NCI-H345 (cell line): ENCODE results near the gene GIGYF2.

Experiments used
- DNase-seq: peaks from one replicate; lab custom pipeline; 2025; lab: John Stamatoyannopoulos, UW

Gene GIGYF2

DNA sequence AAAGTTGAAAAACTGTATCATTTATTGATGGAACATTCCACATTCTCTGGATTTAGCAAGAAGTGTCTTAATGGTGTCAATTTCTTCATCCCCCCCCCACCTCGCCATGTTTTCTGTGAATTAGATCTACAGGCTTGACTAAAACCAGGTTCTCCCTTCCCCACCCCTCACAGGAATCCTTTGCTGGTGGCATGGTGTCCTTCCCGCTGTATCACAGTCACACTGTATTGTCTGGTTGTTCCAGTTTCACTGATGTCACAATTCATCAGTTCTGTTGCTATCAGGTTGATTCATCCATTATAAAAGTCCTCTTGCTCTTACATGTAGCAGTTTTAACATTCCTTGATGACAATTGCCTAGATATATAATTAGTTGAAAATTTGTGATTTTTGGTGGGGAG lies 166.9 kb downstream of the GIGYF2 start:
- no peak for DNase-seq

DNA sequence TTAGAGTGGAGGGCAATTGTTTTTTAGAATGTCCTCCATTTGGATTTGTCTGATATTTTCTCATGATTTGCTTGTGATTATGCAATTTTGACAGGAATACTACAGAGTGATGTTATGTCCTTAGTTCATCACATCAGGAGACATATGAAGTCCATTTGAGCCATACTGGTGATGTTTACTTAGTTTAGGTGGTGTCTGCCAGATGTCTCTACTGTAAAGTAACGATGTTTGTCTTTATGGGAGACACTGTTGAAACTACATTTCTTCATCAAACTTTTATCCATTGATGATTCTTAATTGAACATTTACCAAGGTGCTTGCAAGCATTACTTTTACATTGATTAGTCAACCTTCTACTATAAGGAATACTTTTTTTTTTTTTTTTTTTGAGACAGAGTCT lies 168.0 kb downstream of the GIGYF2 start:
- no peak for DNase-seq

- DNase-seq = no peak
These were observed 169.0 kb downstream of the GIGYF2 start for GRCh38 chr2:232866104-232866503.

DNA sequence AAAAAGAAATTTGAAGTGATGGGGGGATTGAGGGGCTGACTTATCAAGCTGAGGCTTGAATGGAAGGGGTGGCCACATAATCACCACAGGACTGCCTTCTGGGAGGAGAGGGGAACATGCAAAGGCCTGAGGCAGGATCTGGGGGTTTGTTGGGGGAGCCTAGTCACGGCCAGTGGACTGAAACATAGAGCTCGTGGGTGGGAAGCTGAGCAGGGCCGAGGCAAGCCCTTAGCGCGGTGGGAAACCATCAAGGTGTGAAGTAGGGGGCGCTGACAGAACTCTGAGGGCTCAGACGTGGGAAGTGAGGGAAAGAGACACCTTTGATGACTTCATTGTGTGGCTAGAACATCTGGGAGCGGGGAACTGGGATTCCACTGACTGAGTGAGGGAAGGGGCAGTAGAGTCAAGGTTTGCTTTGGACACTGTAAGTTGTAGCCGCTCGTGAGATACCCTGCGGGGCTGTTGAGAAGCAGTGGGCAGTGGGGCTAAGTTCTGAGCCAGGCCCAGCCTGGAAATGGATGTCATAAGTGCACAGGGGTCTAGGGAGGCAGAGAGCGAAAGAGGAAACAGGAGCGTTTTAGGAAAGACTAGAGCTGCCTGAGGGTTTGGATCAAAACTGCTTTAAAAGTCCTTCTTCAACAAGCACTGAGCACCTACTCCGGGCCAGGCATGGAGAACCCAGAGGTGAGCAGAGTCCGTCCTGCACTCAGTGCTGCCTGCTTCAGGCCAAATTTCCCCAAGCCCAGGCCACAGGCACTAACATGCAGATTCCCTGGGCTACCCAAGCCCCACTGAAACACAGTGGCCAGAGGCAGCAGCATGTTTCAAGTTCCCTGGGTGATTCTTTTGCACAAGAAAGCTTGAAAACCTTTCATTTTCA lies 172.2 kb downstream of the GIGYF2 start:
- DNase-seq = no peak

- DNase-seq = no peak
These were observed 173.1 kb downstream of the GIGYF2 start, which contains the start of gene SNORC for GRCh38 chr2:232870018-232870765. Gene SNORC (plus strand): TSS chr2:232870264. CDS start chr2:232870342, 78 bp downstream.

GRCh38 chr2:232870766-232871371 lies 173.7 kb downstream of the GIGYF2 start:
- no peak for DNase-seq

DNA sequence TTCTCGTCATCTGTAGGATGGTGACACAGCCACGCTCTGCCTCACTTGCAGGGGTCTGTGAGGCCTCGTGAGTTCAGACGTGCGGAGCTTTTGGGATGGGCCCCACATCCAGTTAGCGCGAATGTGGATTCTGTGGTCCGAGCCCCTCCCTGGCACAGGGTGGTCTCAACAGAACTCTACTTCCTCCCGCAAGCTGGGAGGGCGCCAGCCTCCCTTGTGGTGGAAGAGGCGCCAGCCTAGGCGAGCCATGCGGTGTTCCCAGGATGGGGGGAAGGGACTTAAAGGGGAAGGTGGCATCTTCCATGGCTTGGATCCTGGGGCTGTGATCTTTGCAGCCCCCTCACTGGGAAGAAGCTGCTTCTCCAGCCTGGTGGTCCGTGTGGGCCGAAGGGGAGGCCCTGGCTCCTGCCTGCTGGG lies 174.3 kb downstream of the GIGYF2 start:
- no peak for DNase-seq

DNA sequence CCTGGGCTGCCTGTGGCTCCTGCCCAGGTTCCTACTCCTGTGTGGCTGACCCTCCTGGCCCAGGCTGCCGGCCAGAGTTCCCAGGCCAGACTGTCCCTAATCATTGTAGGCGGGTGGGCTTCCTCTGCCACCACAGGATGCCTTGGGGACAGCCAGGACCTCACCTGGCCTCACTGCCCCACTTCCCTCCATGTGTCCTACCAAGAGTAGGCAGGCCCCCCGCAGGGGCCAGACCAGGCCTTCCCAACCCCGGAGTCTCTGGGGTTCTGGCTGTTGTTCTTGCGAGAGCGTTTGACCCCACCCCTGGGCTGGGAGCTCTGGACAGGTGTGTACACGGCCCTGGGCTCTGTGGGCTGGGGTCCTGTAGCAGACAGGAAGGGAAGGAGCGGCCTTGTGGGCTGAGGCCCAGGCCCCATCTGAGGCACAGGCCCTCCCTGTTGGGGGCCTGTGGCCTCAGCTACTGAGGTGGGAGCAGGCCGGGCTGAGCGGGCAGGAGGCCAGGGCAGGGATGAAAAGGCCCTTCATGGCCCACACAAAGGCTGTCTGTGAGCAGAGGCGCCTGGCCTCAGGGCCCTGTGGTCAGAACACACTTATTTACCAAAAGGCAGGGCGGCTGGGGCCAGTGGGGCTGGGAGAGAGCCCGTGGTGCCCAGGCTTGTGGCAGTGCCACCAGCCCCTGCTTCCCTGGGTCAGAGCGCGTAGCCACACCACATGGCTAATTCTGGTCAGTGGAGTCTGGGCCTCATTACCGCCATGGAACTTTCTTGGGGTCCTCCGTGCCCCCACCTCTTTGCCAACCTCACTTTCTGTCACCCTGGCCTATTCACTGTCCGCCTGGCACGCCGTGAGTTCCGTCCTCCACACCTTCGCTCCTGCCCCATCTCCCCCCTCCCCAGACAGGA lies 175.0 kb downstream of the GIGYF2 start:
- DNase-seq = no peak

GRCh38 chr2:232872826-232873225 lies 175.7 kb downstream of the GIGYF2 start:
- DNase-seq = no peak

DNA sequence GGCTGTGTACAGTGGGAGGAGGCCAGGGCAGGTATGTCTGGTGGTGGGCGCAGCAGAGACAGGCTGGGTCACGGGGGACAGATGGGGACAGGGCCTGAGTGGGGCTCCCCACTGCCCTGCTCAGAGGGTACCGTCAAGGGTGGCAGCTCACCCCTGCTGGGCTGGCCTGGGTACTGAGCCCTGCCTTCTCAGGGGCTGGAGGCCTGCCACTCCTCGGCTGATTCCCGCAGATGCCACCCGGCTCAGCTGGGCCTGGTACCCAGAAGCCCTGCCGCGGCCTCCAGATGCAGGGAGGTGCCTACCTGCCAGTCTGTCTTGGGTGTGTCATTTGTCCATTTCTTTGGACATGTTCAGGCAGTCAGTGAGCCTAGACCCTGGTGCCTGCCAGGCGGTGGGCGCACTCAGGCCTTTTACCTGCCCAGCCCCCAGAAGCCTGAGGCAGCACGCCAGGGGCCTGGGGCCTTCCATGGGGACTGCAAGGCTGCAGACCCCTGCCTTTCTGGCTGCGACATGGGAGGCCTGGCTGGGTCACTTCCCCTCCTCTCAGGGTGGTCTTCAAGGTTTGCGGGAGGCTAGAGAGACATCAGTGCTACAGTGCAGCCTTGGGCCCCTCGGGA lies 176.3 kb downstream of the GIGYF2 start:
- DNase-seq = no peak

DNA sequence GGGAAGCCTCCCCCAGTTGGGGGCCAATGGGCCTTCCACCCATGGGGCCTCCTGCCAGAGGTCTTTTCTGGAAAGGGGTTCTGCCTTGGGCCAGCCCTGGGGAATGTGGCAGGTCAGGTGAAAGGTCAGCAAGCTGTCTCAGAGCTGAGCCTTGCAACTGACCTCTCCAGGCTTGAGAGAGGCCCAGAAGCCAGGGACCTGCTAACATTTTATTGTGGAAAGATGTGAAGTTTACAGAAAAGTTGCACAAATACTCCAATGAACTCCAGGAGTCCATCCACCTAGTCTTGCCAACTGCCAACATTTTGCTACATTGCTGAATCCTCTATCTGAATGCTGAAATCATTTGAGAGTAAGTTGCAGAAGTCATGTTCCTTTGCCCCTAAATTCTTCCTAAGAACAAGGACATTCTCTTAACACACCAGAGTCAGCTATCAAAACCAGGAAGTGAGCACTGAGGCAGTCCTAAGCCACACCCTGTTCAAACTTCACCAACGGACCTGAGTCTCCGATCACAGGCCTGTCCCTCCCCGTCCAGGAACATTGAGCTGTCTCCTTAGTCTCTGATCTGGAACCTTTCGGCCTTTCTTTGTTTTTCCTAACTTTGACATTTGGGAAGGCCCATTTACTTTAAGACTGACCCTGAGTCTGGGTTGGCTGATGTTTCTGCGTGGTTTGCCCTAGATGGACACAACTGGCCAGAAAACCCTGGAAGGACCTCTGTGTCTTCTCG lies 176.9 kb downstream of the GIGYF2 start:
- no peak for DNase-seq

DNA sequence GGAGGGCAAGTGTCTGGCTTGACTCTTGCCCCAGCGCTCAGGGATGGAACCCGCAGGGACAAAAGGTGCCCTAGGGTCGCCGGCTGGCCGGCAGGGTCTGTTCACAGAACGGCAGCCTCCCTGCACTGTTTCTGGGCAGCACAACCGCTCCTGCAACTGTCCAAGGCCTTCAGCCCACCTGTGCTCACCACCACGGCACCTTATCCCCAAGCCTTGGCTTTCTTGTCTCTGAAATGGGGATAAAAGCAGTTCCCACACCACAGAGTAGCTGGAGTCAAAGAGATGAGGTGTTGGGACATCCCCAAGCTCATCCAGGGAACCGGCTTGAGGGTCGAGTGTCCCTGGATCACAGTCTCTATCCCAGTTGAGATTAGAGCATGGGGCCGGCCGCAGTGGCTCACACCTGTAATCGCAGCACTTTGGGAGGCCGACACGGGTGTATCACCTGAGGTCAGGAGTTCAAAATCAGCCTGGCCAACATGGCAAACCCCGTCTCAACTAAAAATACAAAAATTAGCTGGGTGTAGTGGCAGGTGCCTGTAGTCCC lies 177.6 kb downstream of the GIGYF2 start:
- DNase-seq = no peak

DNA sequence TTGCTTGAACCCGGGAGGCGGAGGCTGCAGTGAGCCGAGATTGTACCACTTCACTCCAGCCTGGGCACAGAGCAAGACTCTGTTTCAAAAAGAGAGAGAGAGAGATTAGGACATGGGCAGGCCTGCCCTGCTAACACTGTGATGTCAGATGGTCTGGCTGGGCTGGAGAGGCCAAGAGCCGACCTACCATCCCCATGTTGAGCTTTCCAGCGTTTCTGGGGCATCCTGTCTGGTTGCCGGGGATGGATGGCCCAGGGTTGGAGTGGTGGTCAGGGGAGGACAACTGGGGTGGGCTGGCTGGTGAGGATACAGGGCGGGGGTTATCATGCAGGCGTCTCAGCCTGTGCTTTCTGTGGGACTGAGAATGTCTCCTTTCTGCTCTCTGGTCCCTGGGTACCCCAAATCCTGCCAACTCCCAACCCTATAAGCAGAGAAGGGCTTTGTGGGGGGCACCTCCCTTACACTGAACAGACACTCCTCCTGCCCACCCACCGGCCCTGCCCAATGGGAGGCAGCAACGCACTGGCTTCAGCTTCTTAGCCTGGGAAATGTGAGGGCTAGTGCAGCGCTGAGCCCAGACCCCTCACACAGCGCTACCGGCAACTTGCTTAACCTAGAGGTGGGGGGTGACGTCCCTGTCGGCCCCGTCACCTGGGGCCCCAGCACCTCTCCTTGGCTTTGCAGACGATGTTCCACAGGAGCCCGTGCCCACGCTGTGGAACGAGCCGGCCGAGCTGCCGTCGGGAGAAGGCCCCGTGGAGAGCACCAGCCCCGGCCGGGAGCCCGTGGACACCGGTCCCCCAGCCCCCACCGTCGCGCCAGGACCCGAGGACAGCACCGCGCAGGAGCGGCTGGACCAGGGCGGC lies 178.4 kb downstream of the GIGYF2 start:
- no peak for DNase-seq

DNA sequence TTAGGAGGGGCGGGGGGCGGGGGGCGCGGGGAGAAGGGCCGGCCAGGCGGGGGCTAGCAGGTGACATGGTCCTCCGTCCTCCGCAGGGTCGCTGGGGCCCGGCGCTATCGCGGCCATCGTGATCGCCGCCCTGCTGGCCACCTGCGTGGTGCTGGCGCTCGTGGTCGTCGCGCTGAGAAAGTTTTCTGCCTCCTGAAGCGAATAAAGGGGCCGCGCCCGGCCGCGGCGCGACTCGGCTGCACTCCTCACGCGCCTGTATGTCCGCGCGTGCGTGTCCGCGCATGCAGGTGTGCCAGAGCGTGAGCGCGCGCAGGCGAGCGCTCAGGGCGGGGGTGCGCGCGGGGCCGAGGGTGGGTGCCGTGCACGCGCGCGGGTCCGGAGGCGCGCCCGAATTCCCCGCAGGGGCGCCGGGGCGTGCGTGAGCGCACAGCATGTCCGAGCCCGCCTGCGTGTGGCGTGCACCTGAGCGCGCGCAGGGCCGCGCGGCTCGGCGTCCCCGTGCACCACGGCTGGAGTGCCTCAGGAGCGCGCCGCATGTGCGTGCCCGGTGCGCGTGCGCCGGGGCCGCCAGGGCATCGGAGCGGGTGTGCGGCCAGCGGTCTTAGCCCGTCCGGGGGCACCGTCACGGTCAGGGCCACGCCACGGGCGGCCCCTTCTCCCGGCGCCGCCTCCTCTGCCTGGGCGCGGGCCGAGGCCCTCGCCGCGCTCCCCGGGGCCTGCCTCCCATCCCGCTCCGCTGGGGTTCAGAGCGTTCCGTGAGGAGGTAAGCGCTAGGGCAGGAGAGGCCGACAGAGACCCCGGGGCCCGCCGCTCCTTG lies 179.2 kb downstream of the GIGYF2 start:
- DNase-seq = peak; percentile 67

GRCh38 chr2:232876978-232877441 lies 179.9 kb downstream of the GIGYF2 start:
- no peak for DNase-seq

DNA sequence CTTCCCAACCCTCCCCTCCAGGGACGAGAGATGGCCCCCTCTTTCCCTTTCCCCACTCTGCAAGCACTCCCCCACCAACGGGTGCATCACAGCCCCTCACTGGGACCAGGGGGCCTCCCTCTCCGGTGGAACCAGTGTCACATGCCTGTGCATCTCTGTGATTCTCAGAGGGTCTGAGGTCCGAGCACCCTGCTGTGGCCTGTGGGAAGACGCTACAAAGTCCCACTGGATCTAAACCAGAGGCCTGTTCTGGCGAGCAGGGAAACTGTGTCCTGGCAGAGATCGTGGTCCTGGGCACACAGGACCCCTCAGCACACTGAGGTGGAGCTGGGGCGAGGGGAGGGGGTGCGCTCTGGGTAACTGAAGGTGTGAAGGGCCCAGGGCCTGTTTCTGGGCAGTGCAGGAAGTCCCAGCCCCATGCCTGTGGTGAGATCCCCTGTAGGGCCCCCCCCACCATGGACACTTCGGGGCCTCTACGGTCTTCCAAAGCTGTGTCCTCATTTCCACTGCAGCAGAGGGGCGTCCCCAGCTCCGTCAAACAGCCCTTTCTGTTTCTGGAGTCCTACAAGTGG lies 180.9 kb downstream of the GIGYF2 start:
- no peak for DNase-seq

GRCh38 chr2:232878855-232879617 lies 181.9 kb downstream of the GIGYF2 start:
- DNase-seq = no peak
